Erythroblast (primary cell): Measurements from ENCODE around the gene GYPE.
"Not testable (repeated sequence)": the region's sequence is repeated elsewhere in the genome, so short reads cannot be mapped to it uniquely, and the experiment has no call there.

ENCODE experiments used
- GATA1 ChIP-seq: IDR thresholded peaks from 2 replicates; pipeline ENCODE4 v1.6.1; 2011; ENCODE audit warnings: low read depth, mild to moderate bottlenecking, control low read depth, low read length, moderate library complexity
- POLR2A ChIP-seq: IDR thresholded peaks from 2 replicates; pipeline ENCODE4 v1.6.1; 2011; ENCODE audit warnings: mild to moderate bottlenecking, low read length

DNA sequence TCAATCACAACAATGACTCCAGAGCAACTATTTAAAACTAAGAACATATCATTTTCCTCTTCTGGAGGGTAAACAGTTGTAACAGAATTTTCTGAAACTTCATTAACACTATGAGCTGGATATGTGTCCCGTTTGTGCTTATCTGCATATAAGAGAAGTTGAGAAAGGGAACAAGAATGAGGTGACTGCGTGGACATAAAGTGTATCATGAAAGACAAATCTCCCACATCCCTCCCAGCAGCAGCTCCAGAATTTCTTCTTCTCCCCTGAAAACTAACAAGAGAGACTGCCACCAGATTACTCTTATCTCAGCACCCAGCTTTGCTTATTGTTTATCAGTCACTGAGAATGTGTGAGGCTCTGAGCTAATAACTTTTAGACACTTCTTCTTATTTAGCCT, 25.8 kb downstream of the GYPE start:
- TF ChIP-seq POLR2A, GATA1: not testable (repeated sequence)
